GM21423 (cell line): ENCODE results near the gene NLGN1.

ENCODE experiments used
- ATAC-seq: cut with Tn5 transposase; IDR thresholded peaks from one replicate; pipeline ENCODE4 v1.9.1; 2021; ENCODE audit warnings: mild to moderate bottlenecking, moderate library complexity; ENCODE audit not compliant: unreplicated experiment

The NLGN1 gene

GRCh38 chr3:173706630-173707029 is 309.1 kb downstream of the NLGN1 start:
- no peak for ATAC-seq

- ATAC-seq, result no peak
Measured at GRCh38 chr3:173708191-173708590, 310.6 kb downstream of the NLGN1 start.

GRCh38 chr3:173709026-173709425 is 311.5 kb downstream of the NLGN1 start:
- no peak for ATAC-seq

- ATAC-seq, result no peak
Measured at GRCh38 chr3:173711619-173712018, 314.1 kb downstream of the NLGN1 start.

- no peak for ATAC-seq
Measured at GRCh38 chr3:173719585-173719984, 322.0 kb downstream of the NLGN1 start.

- ATAC-seq, result no peak
Measured at GRCh38 chr3:173725507-173725906, 328.0 kb downstream of the NLGN1 start.

GRCh38 chr3:173730391-173730790 is 332.8 kb downstream of the NLGN1 start:
- no peak for ATAC-seq

GRCh38 chr3:173732237-173732636 is 334.7 kb downstream of the NLGN1 start:
- ATAC-seq, result no peak

- no peak for ATAC-seq
Measured at GRCh38 chr3:173733029-173733652, 335.6 kb downstream of the NLGN1 start.

- ATAC-seq, result no peak
Measured at GRCh38 chr3:173734473-173734872, 336.9 kb downstream of the NLGN1 start.

GRCh38 chr3:173734895-173735294 is 337.4 kb downstream of the NLGN1 start:
- ATAC-seq, result no peak

- ATAC-seq, result no peak
Measured at GRCh38 chr3:173735841-173736240, 338.3 kb downstream of the NLGN1 start.

GRCh38 chr3:173737167-173737808 is 339.7 kb downstream of the NLGN1 start:
- ATAC-seq, result no peak

- no peak for ATAC-seq
Measured at GRCh38 chr3:173739726-173740125, 342.2 kb downstream of the NLGN1 start.

GRCh38 chr3:173742491-173742890 is 344.9 kb downstream of the NLGN1 start:
- ATAC-seq, result no peak

GRCh38 chr3:173743111-173743510 is 345.6 kb downstream of the NLGN1 start:
- ATAC-seq, result no peak

- ATAC-seq, result no peak
Measured at GRCh38 chr3:173743516-173743915, 346.0 kb downstream of the NLGN1 start.

- no peak for ATAC-seq
Measured at GRCh38 chr3:173744479-173744878, 346.9 kb downstream of the NLGN1 start.

GRCh38 chr3:173744895-173745294 is 347.4 kb downstream of the NLGN1 start:
- no peak for ATAC-seq

- no peak for ATAC-seq
Measured at GRCh38 chr3:173745952-173746682, 348.6 kb downstream of the NLGN1 start.

GRCh38 chr3:173747427-173747826 is 349.9 kb downstream of the NLGN1 start:
- no peak for ATAC-seq

GRCh38 chr3:173748105-173748504 is 350.6 kb downstream of the NLGN1 start:
- no peak for ATAC-seq
